Left cardiac atrium (tissue), 4 donors: ENCODE measurements around the gene CDYL. TPM values are rescaled to one million over a fixed set of nuclear protein-coding genes. Genes with fewer than 3 reads are reported as not detected.

Experiments used
- ATAC-seq, 2 donors: fragments of 200-7000 bp; cut with Tn5 transposase; one replicate each; pipeline ENCODE4 v1.9.1; 2020; ENCODE audit warnings: mild to moderate bottlenecking in 2 of 2, moderate library complexity in 2 of 2
- DNase-seq: peaks from one replicate; pipeline ENCODE4 v3.0.0-alpha.2; 2020
- intact Hi-C, 2 donors: fragments of 100-400 bp; cut with DNase I; formaldehyde crosslinking; loops; one replicate each; pipeline versions ENCODE4 v1.14.1 to v1.15.1; 2022 to 2023
- total RNA-seq, 2 donors: library from RNA; stranded (reverse); fragmentation: NEBNext Ultra II Directional; extraction: Animal tissue kit (Norgen Biotek cat#: 25700); gene quantifications; one replicate each; pipeline ENCODE4 v1.2.1, GENCODE V29; 2021
- donor health status: DM: no; HTN: yes; CAD: no.
- donor health status: DM: no; HTN: yes; CAD: no; lungs with severe emphysema.
- donor health status: DM: yes; HTN: yes; CAD: no.
- donor health status: Dilated cardiomyopathy.

Gene CDYL
- total RNA-seq, 2 donors from 2014 or later = 26.9 to 31.2 TPM

- ATAC-seq (no peak), DNase-seq (no peak)
- intact Hi-C loops = no loop called here
These were observed 140.9 kb downstream of the CDYL start for GRCh38 chr6:4916954-4917561.

DNA sequence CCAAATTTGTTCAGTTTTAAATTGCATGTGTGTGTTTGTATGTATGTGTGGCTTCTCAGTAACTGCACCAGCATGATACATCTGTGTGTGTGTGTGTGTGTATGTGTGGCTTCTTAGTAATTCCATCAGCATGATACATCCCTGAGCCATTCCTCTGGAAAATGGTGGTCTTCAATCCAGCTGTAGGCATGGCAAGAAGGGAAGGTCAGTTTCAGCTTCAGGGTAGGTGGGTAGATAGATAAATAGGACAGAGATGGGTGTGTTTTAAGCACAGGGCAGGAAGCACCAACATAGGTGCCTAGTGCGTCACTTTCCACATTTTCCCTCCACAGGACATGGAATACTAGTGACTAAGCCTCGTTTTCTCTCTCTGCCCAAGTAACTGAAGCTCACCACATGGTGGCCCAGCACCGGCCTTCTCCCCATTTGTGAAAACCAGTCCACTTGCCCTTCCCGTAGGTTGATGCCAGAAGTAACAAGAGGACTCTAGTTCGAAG lies 144.8 kb downstream of the CDYL start:
- ATAC-seq = no peak
- DNase-seq = no peak
- intact Hi-C loops = no loop called here

DNA sequence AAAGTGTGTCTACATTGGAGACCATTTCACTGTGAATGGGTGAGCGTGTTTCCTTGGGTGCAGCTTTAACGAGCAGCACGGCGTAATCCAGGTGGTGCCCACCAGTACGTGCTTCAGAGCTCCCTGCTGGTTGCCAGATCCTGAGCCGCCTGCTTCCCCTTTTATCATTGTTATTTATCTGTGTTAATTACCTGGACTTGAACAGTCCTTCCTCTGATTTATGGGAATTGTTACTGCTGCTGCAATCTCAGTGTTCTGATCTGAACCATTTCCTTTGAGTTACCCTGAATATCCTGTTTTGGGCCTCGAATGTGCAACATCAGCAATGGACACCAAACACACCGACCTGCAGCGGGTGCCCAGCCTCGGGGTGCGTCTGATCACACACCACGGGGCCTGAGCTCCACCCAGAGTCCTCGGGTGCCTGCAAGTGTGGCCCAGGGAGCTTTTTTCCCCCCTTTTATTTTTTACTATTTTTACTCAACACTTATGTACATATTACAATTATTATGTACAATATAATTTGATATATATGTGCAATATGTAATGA lies 146.4 kb downstream of the CDYL start:
- DNase-seq = no peak
- ATAC-seq = no peak
- intact Hi-C loops = no loop called here

- DNase-seq (no peak), ATAC-seq (no peak)
- intact Hi-C loops = no loop called here
These were observed 146.9 kb downstream of the CDYL start for GRCh38 chr6:4923081-4923480.

- no peak for ATAC-seq
These were observed 148.6 kb downstream of the CDYL start for GRCh38 chr6:4924661-4925271.

DNA sequence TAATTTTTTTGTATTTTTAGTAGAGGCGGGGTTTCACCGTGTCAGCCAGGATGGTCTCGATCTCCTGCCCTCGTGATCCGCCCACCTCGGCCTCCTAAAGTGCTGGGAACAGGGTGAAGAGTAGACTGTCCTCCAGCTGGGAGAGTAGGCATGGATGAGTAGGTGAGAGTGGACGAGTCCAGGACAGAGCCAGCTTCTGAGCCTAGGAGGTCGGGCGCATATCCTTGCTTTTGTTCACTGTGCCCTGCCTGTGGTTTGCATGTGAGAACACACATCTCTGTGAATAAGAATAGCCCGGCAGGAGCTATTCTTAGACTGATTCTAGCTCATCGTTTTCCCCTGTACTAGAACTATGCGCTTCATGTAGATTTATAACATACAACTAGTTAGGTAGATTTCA lies 149.4 kb downstream of the CDYL start:
- intact Hi-C loops = no loop called here
- peak; percentile 34 to 79 for ATAC-seq
- no peak for DNase-seq

More at GRCh38 chr6:4924661-4925271, 148.6 kb downstream of the CDYL start:
- DNase-seq = no peak
- intact Hi-C loops = no loop called here

GRCh38 chr6:4928426-4928825 lies 152.2 kb downstream of the CDYL start:
- no peak for ATAC-seq
- DNase-seq = no peak
- intact Hi-C loops = no loop called here

- intact Hi-C loops = no loop called here
- ATAC-seq = no peak
- DNase-seq = no peak
These were observed 153.0 kb downstream of the CDYL start for GRCh38 chr6:4929097-4929718.

DNA sequence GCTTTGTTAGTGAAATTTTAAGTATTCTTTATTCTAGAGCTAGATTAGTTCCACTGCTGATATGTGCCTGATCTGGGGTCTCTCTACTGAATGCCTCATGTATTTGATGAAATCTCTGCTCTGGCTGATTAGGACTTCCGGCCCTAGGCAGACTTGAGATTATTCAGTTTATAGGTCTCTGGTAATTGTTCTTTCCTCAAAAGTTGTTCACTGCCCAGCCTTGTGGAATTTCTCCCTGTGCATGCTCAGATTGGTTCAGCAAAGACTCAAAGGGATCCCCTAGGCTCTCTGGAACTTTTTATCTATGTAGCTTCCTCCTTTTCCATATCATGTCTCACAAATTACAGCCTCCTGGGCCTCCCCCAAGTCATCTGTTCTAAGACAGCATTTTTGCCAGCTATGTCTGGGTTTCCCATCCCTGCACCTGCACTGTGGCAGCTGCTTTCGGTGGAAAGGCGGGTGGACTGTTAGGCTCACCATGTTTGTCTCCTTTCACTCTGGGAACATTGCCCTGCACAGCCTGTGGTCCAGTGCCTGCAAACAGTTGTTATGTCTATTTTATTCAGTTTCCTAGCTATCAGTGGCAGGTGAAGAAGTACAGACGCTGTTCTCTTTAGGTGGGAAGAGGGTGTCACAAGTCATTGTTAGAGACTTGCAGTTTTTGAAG lies 154.0 kb downstream of the CDYL start:
- intact Hi-C loops = loop anchor here in 1 of 2 donors (10.0 kb wide), 1 partner anchor 155 kb away; the partner anchor contains the start of gene CDYL
- ATAC-seq = no peak

GRCh38 chr6:4931530-4932227 lies 155.5 kb downstream of the CDYL start:
- intact Hi-C loops = loop anchor here in 1 of 2 donors (10.0 kb wide), 1 partner anchor 157 kb away; the partner anchor contains the start of gene CDYL
- ATAC-seq (no peak), DNase-seq (no peak)

More for the DNA sequence above, 154.0 kb downstream of the CDYL start:
- DNase-seq = no peak

- DNase-seq = no peak
- intact Hi-C loops = loop anchor here in 1 of 2 donors (10.0 kb wide), 1 partner anchor 158 kb away; the partner anchor contains the start of gene CDYL
- ATAC-seq = no peak
These were observed 156.2 kb downstream of the CDYL start for GRCh38 chr6:4932228-4932903.

- no peak for ATAC-seq
- intact Hi-C loops = loop anchor here in 1 of 2 donors (10.0 kb wide), 1 partner anchor 161 kb away; the partner anchor contains the start of gene CDYL
- no peak for DNase-seq
These were observed 159.3 kb downstream of the CDYL start for GRCh38 chr6:4935486-4935885.

- ATAC-seq (no peak), DNase-seq (no peak)
- intact Hi-C loops = loop anchor here in 1 of 2 donors (10.0 kb wide), 1 partner anchor 161 kb away; the partner anchor contains the start of gene CDYL
These were observed 159.9 kb downstream of the CDYL start for GRCh38 chr6:4935975-4936680.

DNA sequence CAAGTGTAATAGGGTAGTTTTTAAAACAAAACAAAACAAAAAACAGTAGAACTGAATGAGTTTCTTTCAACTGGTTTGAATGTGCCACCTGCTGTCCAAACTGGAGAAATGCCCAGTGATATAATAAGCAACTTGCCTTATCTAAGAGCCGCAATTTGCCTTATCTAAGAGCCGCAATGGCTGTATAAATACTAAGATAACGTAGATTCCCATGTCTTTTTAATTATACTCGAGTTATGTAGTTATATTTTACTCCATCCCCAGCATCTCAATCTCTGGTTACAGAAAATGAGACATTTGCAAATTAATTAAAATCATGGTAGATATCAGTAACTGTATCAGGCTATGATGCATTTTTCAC lies 160.5 kb downstream of the CDYL start:
- ATAC-seq (no peak), DNase-seq (no peak)
- intact Hi-C loops = loop anchor here in 1 of 2 donors (10.0 kb wide), 1 partner anchor 162 kb away; the partner anchor contains the start of gene CDYL

DNA sequence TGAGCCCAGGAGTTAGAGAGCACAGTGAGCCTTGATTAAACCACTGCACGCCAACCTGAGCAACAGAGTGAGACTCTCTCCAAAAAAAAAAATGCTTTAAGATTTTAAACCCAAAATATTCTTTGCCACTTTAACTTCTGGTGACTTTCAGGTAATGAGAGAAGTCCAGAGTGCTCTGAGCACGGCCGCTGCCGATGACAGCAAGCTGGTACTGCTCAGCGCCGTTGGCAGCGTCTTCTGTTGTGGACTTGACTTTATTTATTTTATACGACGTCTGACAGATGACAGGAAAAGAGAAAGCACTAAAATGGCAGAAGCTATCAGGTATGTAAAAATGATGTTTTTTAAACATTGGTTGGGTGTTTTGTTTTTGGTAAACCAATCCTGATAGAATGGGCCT lies 161.2 kb downstream of the CDYL start:
- no peak for ATAC-seq
- intact Hi-C loops = loop anchor here in 1 of 2 donors (10.0 kb wide), 1 partner anchor 163 kb away; the partner anchor contains the start of gene CDYL
- no peak for DNase-seq

- ATAC-seq (no peak), DNase-seq (no peak)
- intact Hi-C loops = loop anchor here in 1 of 2 donors (10.0 kb wide), 1 partner anchor 164 kb away; the partner anchor contains the start of gene CDYL
These were observed 163.0 kb downstream of the CDYL start for GRCh38 chr6:4939241-4939640.

- ATAC-seq (no peak), DNase-seq (no peak)
- intact Hi-C loops = no loop called here
These were observed 164.2 kb downstream of the CDYL start for GRCh38 chr6:4940416-4940815.
